SU-DHL-6 (cell line): Measurements from ENCODE around the gene TLN1.

Experiments used
- H2AFZ ChIP-seq: fragments of 200-600 bp; sonication (generic); 2 replicates; pipeline ENCODE4 v1.6.1; 2014; ENCODE audit warnings: low read depth, mild to moderate bottlenecking, moderate library complexity, mixed read lengths, antibody characterized with exemption, low read length; ENCODE audit not compliant: severe bottlenecking
- H3F3A ChIP-seq: fragments of 200-600 bp; shearing (Covaris generic); 2 replicates; pipeline ENCODE4 v1.6.0; 2016; ENCODE audit warnings: antibody characterized with exemption, mild to moderate bottlenecking; ENCODE audit not compliant: insufficient read depth
- H3K27ac ChIP-seq: fragments of 200-600 bp; sonication (generic); 2 replicates; pipeline ENCODE4 v1.5.1; 2016; ENCODE audit warnings: low read depth, mild to moderate bottlenecking, low read length, moderate library complexity, mixed read lengths
- H3K27me3 ChIP-seq: fragments of 200-600 bp; sonication (generic), shearing (Covaris generic); 2 replicates; pipeline ENCODE4 v1.6.0; 2014; ENCODE audit warnings: mild to moderate bottlenecking, low read length
- H3K36me3 ChIP-seq: fragments of 200-600 bp; sonication (generic); 2 replicates; pipeline ENCODE4 v1.6.1; 2014; ENCODE audit warnings: mild to moderate bottlenecking, low read length, mixed read lengths
- H3K4me2 ChIP-seq: fragments of 300-600, 200-600 bp; shearing (Covaris generic), sonication (generic); 2 replicates; pipeline ENCODE4 v1.6.0; 2014; ENCODE audit warnings: low read length, low read depth, mild to moderate bottlenecking; ENCODE audit not compliant: poor library complexity, severe bottlenecking
- H3K4me3 ChIP-seq: fragments of 200-600 bp; sonication (generic); 2 replicates; pipeline ENCODE4 v1.5.1; 2014; ENCODE audit warnings: antibody characterized with exemption, low read length, mild to moderate bottlenecking, mixed read lengths; ENCODE audit not compliant: insufficient read depth, poor library complexity, severe bottlenecking
- H3K79me2 ChIP-seq: fragments of 200-600 bp; sonication (generic); 2 replicates; pipeline ENCODE4 v1.6.1; 2014; ENCODE audit warnings: mild to moderate bottlenecking, low read length, moderate library complexity; ENCODE audit not compliant: insufficient read depth
- H3K9ac ChIP-seq: fragments of 200-600 bp; sonication (generic); 2 replicates; pipeline ENCODE4 v1.7.0; 2014; ENCODE audit warnings: mild to moderate bottlenecking, low read length
- H3K9me2 ChIP-seq: fragments of 200-600 bp; sonication (generic); replicated peaks from 2 replicates; pipeline ENCODE4 v1.6.1; 2014; ENCODE audit warnings: low read length; ENCODE audit not compliant: insufficient read depth
- H3K9me3 ChIP-seq: fragments of 200-600 bp; sonication (generic); 2 replicates; pipeline ENCODE4 v1.6.1; 2014; ENCODE audit warnings: low read length, mixed read lengths; ENCODE audit not compliant: insufficient read depth
- H4K20me1 ChIP-seq: fragments of 200-600 bp; sonication (generic); 2 replicates; pipeline ENCODE4 v1.6.1; 2014; ENCODE audit warnings: low read depth, mild to moderate bottlenecking, antibody characterized with exemption, low read length, moderate library complexity, mixed read lengths
- CTCF ChIP-seq: fragments of 200-600 bp; sonication (generic); IDR thresholded peaks from one replicate; pipeline ENCODE4 v1.5.1; 2017; ENCODE audit warnings: antibody characterized with exemption, mild to moderate bottlenecking, low read length, moderate library complexity; ENCODE audit not compliant: insufficient read depth, poor library complexity, severe bottlenecking
- EZH2phosphoT487 ChIP-seq: fragments of 200-600 bp; sonication (generic), shearing (Covaris generic); conservative IDR thresholded peaks from 2 replicates; pipeline ENCODE4 v1.6.1; 2018; ENCODE audit warnings: mild to moderate bottlenecking, antibody characterized with exemption, low read length, moderate library complexity, mixed read lengths

The TLN1 gene

GRCh38 chr9:35755071-35755470, 23.1 kb upstream of the TLN1 start:
- Histone ChIP-seq H3K4me3 (no peak overlapping the region), H3K9ac (no peak overlapping the region), H3F3A (peaks cover 18% of the 10 kb centered on the region), H4K20me1 (no peaks in the 10 kb centered on the region), H3K9me3 (no peaks in the 10 kb centered on the region), H2AFZ (no peak overlapping the region), H3K79me2 (no peaks in the 10 kb centered on the region), H3K9me2 (no peaks in the 10 kb centered on the region), H3K36me3 (no peaks in the 10 kb centered on the region), H3K27me3 (no peaks in the 10 kb centered on the region), H3K4me2 (no peak overlapping the region), H3K27ac (no peak overlapping the region)
- TF ChIP-seq CTCF (no peak), EZH2phosphoT487 (no peak)

- no peak within 1 kb of the TSS for H3K27ac ChIP-seq
- H3K9ac ChIP-seq: no peak within 1 kb of the TSS
- H3K4me2 ChIP-seq: no peak within 1 kb of the TSS
- H4K20me1 ChIP-seq: no peaks in the 10 kb centered on the region
- no peaks in the 10 kb centered on the region for H3K36me3 ChIP-seq
- H3K79me2 ChIP-seq: no peaks in the 10 kb centered on the region
- H2AFZ ChIP-seq: no peak within 1 kb of the TSS
- no peak within 1 kb of the TSS for H3K4me3 ChIP-seq
- H3K9me2 ChIP-seq: no peaks in the 10 kb centered on the region
- no peaks in the 10 kb centered on the region for H3K9me3 ChIP-seq
- TF ChIP-seq EZH2phosphoT487 (no peak), CTCF (no peak)
- no peaks in the 10 kb centered on the region for H3K27me3 ChIP-seq
- peaks cover 18% of the 10 kb centered on the region for H3F3A ChIP-seq
Observed at GRCh38 chr9:35754264-35754663, 22.3 kb upstream of the TLN1 start, which contains the start of gene MSMP. Gene MSMP (minus strand): TSS chr9:35754276. CDS start chr9:35754129, 147 bp downstream.

GRCh38 chr9:35753466-35753865, 21.5 kb upstream of the TLN1 start:
- Histone ChIP-seq H2AFZ (no peak overlapping the region), H3K27me3 (no peaks in the 10 kb centered on the region), H3K4me2 (no peak overlapping the region), H3K4me3 (no peak overlapping the region), H3K36me3 (no peaks in the 10 kb centered on the region), H4K20me1 (no peaks in the 10 kb centered on the region), H3K9me3 (no peaks in the 10 kb centered on the region), H3K9ac (no peak overlapping the region), H3K79me2 (peaks cover 3% of the 10 kb centered on the region), H3K27ac (no peak overlapping the region), H3K9me2 (no peaks in the 10 kb centered on the region), H3F3A (peaks cover 14% of the 10 kb centered on the region)
- TF ChIP-seq CTCF (no peak), EZH2phosphoT487 (no peak)

- H3F3A ChIP-seq: no peaks in the 10 kb centered on the region
- H3K27me3 ChIP-seq: no peaks in the 10 kb centered on the region
- no peak overlapping the region for H2AFZ ChIP-seq
- peak overlapping the region; percentile 78 for H3K9ac ChIP-seq
- peak overlapping the region; percentile 62; the same call in 1 of the 2 replicates for H3K27ac ChIP-seq
- H3K79me2 ChIP-seq: peaks cover 36% of the 10 kb centered on the region
- peaks cover 8% of the 10 kb centered on the region; the same call in 1 of the 2 replicates for H4K20me1 ChIP-seq
- no peak for TF ChIP-seq CTCF
- no peaks in the 10 kb centered on the region for H3K9me3 ChIP-seq
- H3K36me3 ChIP-seq: no peaks in the 10 kb centered on the region
- H3K4me2 ChIP-seq: peak overlapping the region; percentile 67
- H3K4me3 ChIP-seq: peak overlapping the region; percentile 77
- H3K9me2 ChIP-seq: no peaks in the 10 kb centered on the region
Observed at GRCh38 chr9:35750256-35750531, 18.2 kb upstream of the TLN1 start.
